HG03135 (cell line): Measurements from ENCODE around the gene GNA14.
"Not testable (repeated sequence)": the region's sequence is repeated elsewhere in the genome, so short reads cannot be mapped to it uniquely, and the experiment has no call there.

Experiments used
- ATAC-seq: cut with Tn5 transposase; IDR thresholded peaks from one replicate; pipeline ENCODE4 v1.9.1; 2021; ENCODE audit warnings: mild to moderate bottlenecking, moderate library complexity; ENCODE audit not compliant: unreplicated experiment

Gene GNA14

GRCh38 chr9:77592476-77592875 is 55.6 kb downstream of the GNA14 start:
- no peak for ATAC-seq

- no peak for ATAC-seq
Measured at GRCh38 chr9:77589046-77589795, 58.9 kb downstream of the GNA14 start.

- no peak for ATAC-seq
Measured at GRCh38 chr9:77588271-77588937, 59.7 kb downstream of the GNA14 start.

GRCh38 chr9:77587851-77588250 is 60.3 kb downstream of the GNA14 start:
- ATAC-seq: no peak

- ATAC-seq: no peak
Measured at GRCh38 chr9:77587042-77587441, 61.1 kb downstream of the GNA14 start.

GRCh38 chr9:77586591-77586990 is 61.5 kb downstream of the GNA14 start:
- no peak for ATAC-seq

- no peak for ATAC-seq
Measured at GRCh38 chr9:77585335-77585786, 62.8 kb downstream of the GNA14 start.

GRCh38 chr9:77584927-77585326 is 63.2 kb downstream of the GNA14 start:
- not testable (repeated sequence) for ATAC-seq

- no peak for ATAC-seq
Measured at GRCh38 chr9:77582961-77583576, 65.1 kb downstream of the GNA14 start.

GRCh38 chr9:77582525-77582924 is 65.6 kb downstream of the GNA14 start:
- no peak for ATAC-seq

GRCh38 chr9:77575785-77576184 is 72.3 kb downstream of the GNA14 start:
- no peak for ATAC-seq

- ATAC-seq: no peak
Measured at GRCh38 chr9:77569335-77569734, 78.8 kb downstream of the GNA14 start.

- no peak for ATAC-seq
Measured at GRCh38 chr9:77563174-77563573, 84.9 kb downstream of the GNA14 start.

GRCh38 chr9:77562019-77562748 is 85.9 kb downstream of the GNA14 start:
- ATAC-seq: no peak

- no peak for ATAC-seq
Measured at GRCh38 chr9:77561331-77562018, 86.6 kb downstream of the GNA14 start.

GRCh38 chr9:77556396-77556795 is 91.7 kb downstream of the GNA14 start:
- no peak for ATAC-seq

GRCh38 chr9:77554586-77555105 is 93.5 kb downstream of the GNA14 start:
- ATAC-seq: no peak

GRCh38 chr9:77547106-77547730 is 100.9 kb downstream of the GNA14 start:
- ATAC-seq: no peak

- no peak for ATAC-seq
Measured at GRCh38 chr9:77546376-77546950, 101.7 kb downstream of the GNA14 start.

GRCh38 chr9:77544546-77544945 is 103.6 kb downstream of the GNA14 start:
- ATAC-seq: no peak
